ENCODE results near the gene THADA. TPM values are rescaled to one million over a fixed set of nuclear protein-coding genes. Genes with fewer than 3 reads are reported as not detected.

THADA gene
- total and polyA plus RNA-seq, 3 experiments from 2014 or later: 12.2 to 48.7 (median 45.8) TPM

DNA sequence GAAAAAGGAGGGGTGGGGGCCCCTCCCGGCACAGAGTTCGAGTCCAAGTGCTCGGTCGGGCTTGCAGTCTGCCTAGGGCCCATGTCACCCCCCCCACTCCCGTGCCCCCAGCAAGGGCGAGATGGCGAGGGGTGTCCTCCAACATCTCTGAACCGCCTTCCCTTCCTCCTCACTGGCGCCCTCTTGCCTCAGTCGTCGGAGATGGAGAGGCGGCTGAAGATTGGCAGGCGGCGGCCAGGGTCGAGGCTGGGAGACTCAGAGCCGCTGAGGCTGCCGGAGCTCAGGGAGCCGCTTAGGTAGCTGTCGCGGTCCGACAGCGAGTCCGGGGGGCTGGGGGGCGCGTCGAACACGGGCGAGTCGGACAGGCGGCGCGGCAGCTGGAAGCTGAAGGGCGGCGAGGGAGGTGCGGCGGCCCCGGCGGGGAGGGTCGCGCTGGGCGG, 371.7 kb downstream of the THADA start:
- H3K27me3 ChIP-seq (ENCODE audit: insufficient read depth, low read length, poor library complexity, severe bottlenecking): no peaks in the 10 kb centered on the region
- DNase-seq: peak; percentile 49 to 88 (median 79)
- Mint-ChIP-seq H3K36me3 (peaks cover 28 to 69% (median 28%) of the 10 kb centered on the region in 3 donors), H3K4me3 (peak overlapping the region; percentile 80 to 99 (median 98)), H3K4me1 (peaks cover 40 to 45% (median 41%) of the 10 kb centered on the region in 3 donors), H3K9me3 (peaks cover 0 to 6% (median 3%) of the 10 kb centered on the region in 5 donors), H3K27ac (peak overlapping the region; percentile 92 to 100 (median 98)), H3K27me3 (peaks cover 0 to 38% of the 10 kb centered on the region in 2 donors)
- H3K4me1 ChIP-seq (ENCODE audit: insufficient read depth, low read length): peaks cover 27% of the 10 kb centered on the region
- ChIA-PET POLR2A (interaction anchor here (1.2 to 13.5 kb wide), 7 partner anchors 30 to 414 kb away, joined by 4 to 590 read pairs (median 6); no protein-coding TSS in a partner anchor), CTCF (interaction anchor here (1.1 to 19.6 kb wide), 7 partner anchors 29 to 90 kb away, joined by 3 to 820 read pairs (median 10); no protein-coding TSS in a partner anchor)
- H3K36me3 ChIP-seq (ENCODE audit: insufficient read depth, low read length): peaks cover 46% of the 10 kb centered on the region
- peak overlapping the region; percentile 97 for H3K27ac ChIP-seq (ENCODE audit: low read depth, low read length)
- peak overlapping the region; percentile 99 for H3K4me3 ChIP-seq (ENCODE audit: low read length)
- no peaks in the 10 kb centered on the region for H3K9me3 ChIP-seq (ENCODE audit: low read length)

GRCh38 chr2:43223521-43224001, 372.3 kb downstream of the THADA start:
- ChIA-PET POLR2A (interaction anchor here (0.6 to 13.5 kb wide), 9 partner anchors 9 to 413 kb away, joined by 3 to 590 read pairs (median 6); no protein-coding TSS in a partner anchor), CTCF (interaction anchor here (0.5 to 19.6 kb wide), 8 partner anchors 12 to 89 kb away, joined by 3 to 820 read pairs (median 8); no protein-coding TSS in a partner anchor)
- Histone ChIP-seq H3K36me3 (ENCODE audit: insufficient read depth, low read length) (peaks cover 46% of the 10 kb centered on the region), H3K27ac (ENCODE audit: low read depth, low read length) (peak overlapping the region; percentile 97), H3K4me1 (ENCODE audit: insufficient read depth, low read length) (peaks cover 26% of the 10 kb centered on the region), H3K27me3 (ENCODE audit: insufficient read depth, low read length, poor library complexity, severe bottlenecking) (no peaks in the 10 kb centered on the region), H3K9me3 (ENCODE audit: low read length) (no peaks in the 10 kb centered on the region), H3K4me3 (ENCODE audit: low read length) (peak overlapping the region; percentile 99)
- Mint-ChIP-seq H3K9me3 (peaks cover 0 to 9% (median 3%) of the 10 kb centered on the region in 5 donors), H3K36me3 (peaks cover 28 to 69% (median 28%) of the 10 kb centered on the region in 3 donors), H3K27me3 (peaks cover 0 to 39% of the 10 kb centered on the region in 2 donors), H3K4me3 (peak overlapping the region; percentile 80 to 99 (median 98)), H3K27ac (peak overlapping the region; percentile 92 to 100 (median 98)), H3K4me1 (peaks cover 40 to 45% (median 41%) of the 10 kb centered on the region in 3 donors)
- peak in 2 of 5 donors; percentile 26 to 41 for DNase-seq

DNA sequence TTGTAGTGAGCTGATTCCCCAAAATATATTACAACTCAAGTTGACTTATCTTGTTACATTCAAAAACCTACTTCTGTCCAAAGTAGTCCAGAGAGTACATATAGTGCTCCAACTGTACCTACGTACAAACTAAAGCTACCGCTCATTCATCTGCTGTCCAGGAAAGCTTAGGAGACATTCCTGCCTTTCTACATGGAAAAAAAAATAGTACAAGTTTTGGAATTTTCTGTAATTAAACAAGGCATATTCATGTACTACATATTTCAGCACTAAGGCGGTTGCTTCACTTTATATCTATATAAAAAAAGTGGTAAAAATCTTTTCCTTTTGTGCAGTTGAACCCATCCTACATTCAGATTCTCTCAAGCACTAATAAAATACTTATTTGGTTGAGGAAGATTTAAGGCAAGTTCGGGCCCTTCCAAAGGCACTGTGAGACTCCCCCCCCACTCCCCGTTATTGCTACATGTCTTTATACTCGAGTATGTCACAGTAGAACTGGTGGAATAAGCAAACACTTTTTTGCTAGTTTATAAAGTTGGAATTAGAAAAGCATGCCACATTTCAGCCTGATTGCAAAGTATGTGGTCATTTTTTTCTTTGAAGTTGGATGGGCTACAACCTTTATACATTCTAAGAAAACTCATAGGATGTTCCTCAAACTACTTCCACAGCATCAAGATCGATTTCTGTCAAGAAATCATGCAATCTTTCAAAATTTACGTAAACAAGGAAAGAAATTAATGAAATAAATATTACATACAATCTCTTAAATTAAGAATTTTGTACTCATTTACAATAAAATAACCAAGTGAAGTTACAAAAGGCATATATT, 373.1 kb downstream of the THADA start:
- peak in 2 of 5 donors; percentile 17 to 34 for DNase-seq
- Histone ChIP-seq H3K9me3 (ENCODE audit: low read length) (no peaks in the 10 kb centered on the region), H3K4me3 (ENCODE audit: low read length) (peak overlapping the region; percentile 99), H3K27ac (ENCODE audit: low read depth, low read length) (peak overlapping the region; percentile 97), H3K27me3 (ENCODE audit: insufficient read depth, low read length, poor library complexity, severe bottlenecking) (no peaks in the 10 kb centered on the region), H3K4me1 (ENCODE audit: insufficient read depth, low read length) (peaks cover 26% of the 10 kb centered on the region), H3K36me3 (ENCODE audit: insufficient read depth, low read length) (peaks cover 46% of the 10 kb centered on the region)
- Mint-ChIP-seq H3K36me3 (peaks cover 28 to 66% (median 28%) of the 10 kb centered on the region in 3 donors), H3K4me3 (peak overlapping the region; percentile 80 to 99 (median 98)), H3K9me3 (peaks cover 0 to 9% (median 3%) of the 10 kb centered on the region in 5 donors), H3K27ac (peak overlapping the region; percentile 92 to 99 (median 98)), H3K4me1 (peaks cover 39 to 45% (median 40%) of the 10 kb centered on the region in 3 donors), H3K27me3 (peaks cover 0 to 39% of the 10 kb centered on the region in 2 donors)
- POLR2A ChIA-PET: interaction anchor here (0.7 to 13.5 kb wide), 12 partner anchors 28 to 412 kb away, joined by 3 to 590 read pairs (median 4); no protein-coding TSS in a partner anchor
- CTCF ChIA-PET: interaction anchor here (0.5 to 19.6 kb wide), 9 partner anchors 11 to 275 kb away, joined by 3 to 820 read pairs (median 7); no protein-coding TSS in a partner anchor

DNA sequence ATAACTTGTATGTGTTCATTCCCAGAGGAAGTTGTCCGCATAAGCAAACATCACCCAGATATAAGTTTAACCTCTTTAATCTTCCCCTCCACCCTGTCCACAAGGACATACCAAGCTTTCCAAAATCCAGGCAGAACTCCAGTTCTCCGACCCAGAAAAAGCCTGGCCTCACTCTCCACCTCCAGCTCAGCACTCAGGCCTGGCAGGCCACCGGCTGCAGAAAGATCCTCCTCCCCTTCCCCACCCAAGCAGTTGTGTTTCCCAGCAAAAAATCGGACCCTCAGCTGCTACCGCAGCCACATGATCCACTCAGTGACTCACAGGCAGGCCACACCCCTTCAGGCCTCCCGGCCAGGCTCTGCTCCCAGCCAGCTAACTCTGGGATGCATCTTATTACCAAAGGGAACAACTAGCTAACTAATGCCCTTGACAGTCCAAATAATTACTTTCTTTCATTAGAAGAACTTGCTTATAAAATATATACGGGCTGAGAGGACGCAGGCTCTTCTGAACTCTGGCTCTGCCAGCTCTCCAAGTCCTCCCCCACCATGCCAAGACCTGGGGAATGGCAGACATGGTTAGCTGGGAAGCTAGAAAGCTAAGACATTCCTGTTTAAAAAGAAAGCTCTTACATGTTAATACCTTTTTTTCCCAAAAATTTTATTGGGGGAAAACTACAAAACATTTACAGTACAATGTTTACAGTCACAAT, 373.9 kb downstream of the THADA start:
- ChIA-PET POLR2A (interaction anchor here (0.5 to 13.5 kb wide), 11 partner anchors 6 to 412 kb away, joined by 3 to 590 read pairs (median 6); partner anchors contain the start of gene ZFP36L2), CTCF (interaction anchor here (1.3 to 19.6 kb wide), 9 partner anchors 6 to 275 kb away, joined by 3 to 820 read pairs (median 10); partner anchors contain the start of gene ZFP36L2)
- peak; percentile 34 to 67 (median 60) for DNase-seq
- Histone ChIP-seq H3K4me1 (ENCODE audit: insufficient read depth, low read length) (peaks cover 32% of the 10 kb centered on the region), H3K9me3 (ENCODE audit: low read length) (no peaks in the 10 kb centered on the region), H3K4me3 (ENCODE audit: low read length) (peak overlapping the region; percentile 99), H3K27me3 (ENCODE audit: insufficient read depth, low read length, poor library complexity, severe bottlenecking) (no peaks in the 10 kb centered on the region), H3K27ac (ENCODE audit: low read depth, low read length) (peak overlapping the region; percentile 97), H3K36me3 (ENCODE audit: insufficient read depth, low read length) (peaks cover 46% of the 10 kb centered on the region)
- peak overlapping the region; percentile 80 to 99 (median 98) for H3K4me3 Mint-ChIP-seq
- H3K9me3 Mint-ChIP-seq: peaks cover 0 to 9% (median 3%) of the 10 kb centered on the region in 5 donors
- H3K27ac Mint-ChIP-seq: peak overlapping the region; percentile 91 to 99 (median 98)
- peaks cover 0 to 39% of the 10 kb centered on the region in 2 donors for H3K27me3 Mint-ChIP-seq
- H3K36me3 Mint-ChIP-seq: peaks cover 28 to 62% (median 28%) of the 10 kb centered on the region in 3 donors
- peaks cover 42 to 50% (median 44%) of the 10 kb centered on the region in 3 donors for H3K4me1 Mint-ChIP-seq

GRCh38 chr2:43221124-43221762, 374.6 kb downstream of the THADA start:
- Mint-ChIP-seq H3K9me3 (peaks cover 0 to 9% (median 3%) of the 10 kb centered on the region in 5 donors), H3K36me3 (peaks cover 28 to 61% (median 28%) of the 10 kb centered on the region in 3 donors), H3K4me3 (peak overlapping the region; percentile 80 to 99 (median 98)), H3K27ac (peak overlapping the region; percentile 91 to 99 (median 98)), H3K27me3 (peaks cover 0 to 38% of the 10 kb centered on the region in 2 donors), H3K4me1 (peaks cover 44 to 50% (median 48%) of the 10 kb centered on the region in 3 donors)
- H3K27me3 ChIP-seq (ENCODE audit: insufficient read depth, low read length, poor library complexity, severe bottlenecking): no peaks in the 10 kb centered on the region
- H3K4me1 ChIP-seq (ENCODE audit: insufficient read depth, low read length): peaks cover 32% of the 10 kb centered on the region
- peak overlapping the region; percentile 99 for H3K4me3 ChIP-seq (ENCODE audit: low read length)
- no peaks in the 10 kb centered on the region for H3K9me3 ChIP-seq (ENCODE audit: low read length)
- H3K27ac ChIP-seq (ENCODE audit: low read depth, low read length): peak overlapping the region; percentile 97
- peak; percentile 14 to 53 (median 44) for DNase-seq
- H3K36me3 ChIP-seq (ENCODE audit: insufficient read depth, low read length): peaks cover 46% of the 10 kb centered on the region
- ChIA-PET CTCF (interaction anchor here (1.3 to 19.6 kb wide), 7 partner anchors 7 to 274 kb away, joined by 3 to 820 read pairs (median 33); partner anchors contain the start of gene ZFP36L2), POLR2A (interaction anchor here (0.5 to 13.5 kb wide), 7 partner anchors 7 to 90 kb away, joined by 3 to 590 read pairs (median 40); partner anchors contain the start of gene ZFP36L2)

GRCh38 chr2:43220760-43221123, 375.1 kb downstream of the THADA start:
- Histone ChIP-seq H3K36me3 (ENCODE audit: insufficient read depth, low read length) (peaks cover 41% of the 10 kb centered on the region), H3K4me3 (ENCODE audit: low read length) (peak overlapping the region; percentile 99), H3K27me3 (ENCODE audit: insufficient read depth, low read length, poor library complexity, severe bottlenecking) (no peaks in the 10 kb centered on the region), H3K9me3 (ENCODE audit: low read length) (no peaks in the 10 kb centered on the region), H3K4me1 (ENCODE audit: insufficient read depth, low read length) (peaks cover 37% of the 10 kb centered on the region), H3K27ac (ENCODE audit: low read depth, low read length) (peak overlapping the region; percentile 97)
- peak overlapping the region; percentile 91 to 99 (median 98) for H3K27ac Mint-ChIP-seq
- peaks cover 0 to 9% (median 3%) of the 10 kb centered on the region in 5 donors for H3K9me3 Mint-ChIP-seq
- peaks cover 28 to 59% (median 28%) of the 10 kb centered on the region in 3 donors for H3K36me3 Mint-ChIP-seq
- H3K4me3 Mint-ChIP-seq: peak overlapping the region; percentile 80 to 99 (median 98)
- no peak for DNase-seq
- H3K4me1 Mint-ChIP-seq: peaks cover 47 to 53% (median 52%) of the 10 kb centered on the region in 3 donors
- H3K27me3 Mint-ChIP-seq: peaks cover 0 to 33% of the 10 kb centered on the region in 2 donors
- POLR2A ChIA-PET: interaction anchor here (0.6 to 13.5 kb wide), 6 partner anchors 8 to 90 kb away, joined by 3 to 590 read pairs (median 41); partner anchors contain the start of gene ZFP36L2
- CTCF ChIA-PET: interaction anchor here (1.3 to 19.6 kb wide), 6 partner anchors 8 to 87 kb away, joined by 4 to 820 read pairs (median 38); partner anchors contain the start of gene ZFP36L2

Data from CD8-positive, alpha-beta memory T cell (primary cell).